HG03354 (cell line): Measurements from ENCODE around the gene VPS9D1.
"Not testable (repeated sequence)": the region's sequence is repeated elsewhere in the genome, so short reads cannot be mapped to it uniquely, and the experiment has no call there.

Source experiments
- ATAC-seq: cut with Tn5 transposase; IDR thresholded peaks from one replicate; pipeline ENCODE4 v1.9.1; 2021; ENCODE audit warnings: mild to moderate bottlenecking; ENCODE audit not compliant: unreplicated experiment, poor library complexity, severe bottlenecking

Gene VPS9D1

DNA sequence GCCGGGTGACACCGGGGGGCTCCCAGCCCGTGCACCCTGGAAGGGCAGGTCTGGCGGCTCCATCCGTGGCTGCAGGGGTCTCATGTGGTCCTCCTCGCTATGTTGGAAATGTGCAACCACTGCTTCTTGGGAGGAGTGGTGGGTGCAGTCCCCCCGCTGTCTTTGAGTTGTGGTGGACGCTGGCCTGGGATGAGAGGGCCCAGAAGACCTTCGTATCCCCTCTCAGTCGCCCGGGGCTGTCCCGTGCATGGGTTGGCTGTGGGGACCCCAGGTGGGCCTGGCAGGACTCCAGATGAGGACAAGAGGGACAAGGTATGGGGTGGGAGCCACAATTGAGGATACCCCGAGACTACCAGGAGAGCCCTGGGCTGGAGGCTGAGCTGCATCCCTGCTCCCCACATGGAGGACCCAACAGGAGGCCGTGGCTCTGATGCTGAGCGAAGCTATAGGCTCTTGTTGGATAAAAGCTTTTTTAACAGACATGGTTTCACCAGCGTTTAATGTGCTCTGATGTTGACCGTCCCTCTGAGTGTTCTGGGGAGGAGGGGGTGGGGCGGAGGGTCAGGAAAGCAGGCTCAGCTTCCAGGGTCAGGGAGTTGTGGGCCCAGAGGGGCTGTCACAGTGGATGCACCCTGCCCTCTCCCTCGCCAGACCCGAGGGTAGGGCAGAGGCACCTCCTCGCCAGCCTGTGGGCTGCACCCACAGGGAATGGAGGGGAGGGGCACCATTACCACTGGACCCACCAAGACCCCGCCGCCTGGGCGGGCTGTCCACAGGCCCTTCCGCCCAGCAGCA is 24.6 kb downstream of the VPS9D1 start:
- ATAC-seq, result no peak

DNA sequence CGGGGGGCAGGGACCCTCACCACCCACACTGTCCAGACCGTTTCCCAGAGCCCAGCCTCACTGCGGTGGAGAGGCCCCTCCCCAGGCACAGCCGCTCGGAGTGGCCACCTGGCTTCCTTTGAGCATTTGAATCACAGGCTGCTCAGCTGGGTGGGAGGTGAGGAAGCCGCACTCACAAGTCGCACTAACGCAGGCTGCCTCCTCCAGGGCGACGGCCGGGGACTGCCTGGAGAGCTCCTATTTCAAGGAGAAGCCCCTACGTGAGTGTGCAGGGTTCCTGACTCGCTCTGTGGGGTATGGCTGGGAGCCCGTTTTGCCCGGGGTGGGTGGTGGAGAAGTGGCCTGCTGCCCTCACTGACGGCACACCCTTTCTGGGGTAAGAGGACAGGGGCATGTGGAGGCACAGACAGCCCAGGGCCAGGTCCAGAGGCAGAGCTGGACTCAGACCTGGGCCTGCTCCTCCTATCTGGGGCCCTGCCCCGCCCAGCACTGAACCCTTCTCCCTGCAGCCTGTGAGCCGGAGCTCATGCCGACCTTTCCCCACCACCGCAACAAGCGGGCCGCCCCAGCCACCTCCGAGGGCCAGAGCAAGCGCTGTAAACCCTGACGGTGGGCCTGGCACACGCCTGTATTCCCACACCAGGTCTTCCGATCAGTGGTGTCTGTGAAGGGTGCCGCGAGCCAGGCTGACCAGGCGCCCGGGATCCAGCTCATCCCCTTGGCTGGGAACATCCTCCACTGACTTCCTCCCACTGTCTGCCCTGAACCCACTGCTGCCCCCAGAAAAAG is 25.4 kb downstream of the VPS9D1 start:
- ATAC-seq, result no peak

DNA sequence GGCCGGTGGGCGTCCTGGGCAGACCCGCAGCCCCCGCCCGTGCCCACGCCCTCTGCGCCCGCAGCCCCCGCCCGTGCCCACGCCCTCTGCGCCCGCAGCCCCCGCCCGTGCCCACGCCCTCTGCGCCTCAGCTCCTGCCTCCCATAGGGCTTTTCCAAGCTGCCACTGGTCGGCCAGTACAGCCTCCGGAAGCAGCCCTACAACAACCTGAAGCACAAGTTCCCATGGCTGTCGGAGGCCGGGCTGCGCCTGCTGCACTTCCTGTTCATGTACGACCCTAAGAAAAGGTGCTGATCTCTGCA is 26.0 kb downstream of the VPS9D1 start:
- not testable (repeated sequence) for ATAC-seq

DNA sequence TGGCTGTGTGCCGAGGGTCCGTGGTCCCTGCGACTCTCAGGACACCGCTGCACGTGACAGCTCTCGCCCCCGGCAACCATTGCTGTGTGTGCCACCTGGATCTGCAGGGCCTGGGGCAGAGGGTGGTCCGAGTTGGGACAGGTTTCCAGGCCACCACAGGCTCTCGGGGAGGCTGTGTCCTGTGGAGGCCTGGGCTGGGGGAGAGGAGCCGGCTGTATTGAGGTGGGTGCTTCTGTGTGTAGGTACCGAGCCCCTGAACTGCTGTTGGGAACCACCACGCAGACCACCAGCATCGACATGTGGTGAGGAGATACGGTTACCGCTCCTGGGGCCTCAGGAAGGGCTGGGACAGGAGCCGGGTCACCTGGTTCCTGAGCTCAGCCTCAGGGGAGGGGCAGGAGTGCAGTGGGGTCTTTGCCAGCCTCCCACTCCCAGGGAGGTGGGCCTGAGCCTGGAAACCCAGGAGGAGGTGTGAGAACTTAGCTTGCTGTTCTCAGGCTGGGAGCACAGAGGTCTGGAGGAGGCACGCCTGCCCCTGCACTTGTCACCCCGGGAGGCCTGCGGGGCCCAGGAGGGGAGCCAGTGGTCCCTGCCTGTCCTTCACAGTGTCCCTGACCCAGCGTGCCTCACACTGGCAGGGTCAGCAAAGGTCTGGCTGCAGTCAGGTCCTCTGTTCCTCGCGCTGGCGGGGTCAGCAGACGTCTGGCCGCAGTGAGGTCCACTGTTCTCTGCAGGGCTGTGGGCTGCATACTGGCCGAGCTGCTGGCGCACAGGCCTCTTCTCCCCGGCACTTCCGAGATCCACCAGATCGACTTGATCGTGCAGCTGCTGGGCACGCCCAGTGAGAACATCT is 26.5 kb downstream of the VPS9D1 start:
- ATAC-seq, result no peak

DNA sequence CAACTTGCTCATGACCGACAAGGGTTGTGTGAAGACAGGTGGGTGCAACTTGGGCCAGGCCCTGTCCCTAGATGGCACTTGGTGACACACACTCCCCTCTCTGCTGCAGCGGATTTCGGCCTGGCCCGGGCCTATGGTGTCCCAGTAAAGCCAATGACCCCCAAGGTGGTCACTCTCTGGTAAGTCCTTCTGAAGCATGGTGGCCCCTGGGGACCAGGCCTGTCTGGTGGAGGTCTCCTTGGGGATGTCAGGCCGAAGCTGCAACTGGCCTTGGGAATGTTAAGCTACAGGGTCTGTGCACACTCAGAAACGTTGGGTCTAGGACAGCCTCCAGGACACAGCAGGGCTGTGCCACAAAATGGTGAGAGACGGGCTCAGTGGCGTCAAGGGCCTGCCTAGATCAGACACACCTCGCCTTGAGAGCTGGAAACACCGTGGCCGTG is 27.4 kb downstream of the VPS9D1 start:
- ATAC-seq, result no peak

DNA sequence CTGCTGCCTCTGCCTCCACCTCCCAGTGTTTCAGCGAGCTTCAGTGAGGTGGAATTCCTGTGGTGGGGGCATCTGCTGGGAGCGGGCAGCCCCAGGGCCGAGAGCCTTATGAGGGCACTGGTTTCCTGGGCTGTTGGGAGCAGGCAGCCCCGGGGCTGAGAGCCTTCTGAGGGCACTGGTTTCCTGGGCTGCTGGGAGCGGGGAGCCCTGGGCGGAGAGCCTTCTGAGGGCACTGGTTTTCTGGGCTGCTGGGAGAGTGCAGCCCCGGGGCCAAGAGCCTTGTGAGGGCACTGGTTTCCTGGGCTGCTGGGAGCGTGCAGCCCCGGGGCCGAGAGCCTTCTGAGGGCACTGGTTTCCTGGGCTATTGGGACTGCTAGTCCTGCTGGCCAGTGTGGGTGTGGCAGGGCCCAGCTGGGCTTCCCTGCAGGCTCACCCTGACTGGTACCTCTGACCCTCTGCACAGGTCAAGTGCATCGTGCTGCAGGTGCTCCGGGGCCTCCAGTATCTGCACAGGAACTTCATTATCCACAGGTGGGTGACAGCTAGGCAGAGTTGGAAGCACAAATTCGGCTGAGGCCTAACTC is 28.6 kb downstream of the VPS9D1 start:
- no peak for ATAC-seq

DNA sequence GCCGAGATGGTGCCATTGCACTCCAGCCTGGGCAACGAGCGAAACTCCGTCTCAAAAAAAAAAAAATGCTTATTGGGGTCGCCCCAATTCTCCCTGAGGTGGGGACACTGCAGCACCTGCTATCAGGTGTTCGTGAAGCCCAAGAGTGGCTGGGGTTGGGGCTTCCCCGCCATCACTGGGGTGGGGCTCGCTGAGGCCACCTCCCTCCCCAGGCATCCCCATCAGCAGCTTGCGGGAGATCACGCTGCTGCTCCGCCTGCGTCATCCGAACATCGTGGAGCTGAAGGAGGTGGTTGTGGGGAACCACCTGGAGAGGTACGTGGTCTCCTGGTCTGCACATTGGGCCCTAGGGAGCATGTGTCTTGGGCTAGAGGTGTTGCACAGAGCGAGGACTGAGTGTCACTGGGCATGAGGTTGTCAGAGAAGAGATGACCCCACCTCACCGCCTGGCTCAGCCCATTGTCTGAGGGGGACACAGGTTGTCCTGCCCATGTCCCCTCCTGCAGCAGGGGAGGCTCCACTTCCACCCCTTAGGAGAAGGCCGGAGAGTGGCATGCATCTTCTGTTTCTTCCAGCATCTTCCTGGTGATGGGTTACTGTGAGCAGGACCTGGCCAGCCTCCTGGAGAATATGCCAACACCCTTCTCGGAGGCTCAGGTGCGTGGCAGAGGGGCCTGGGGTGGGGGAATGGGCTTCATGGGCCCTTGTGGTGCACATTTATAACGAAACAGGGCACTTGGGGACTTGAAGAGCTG is 29.3 kb downstream of the VPS9D1 start:
- no peak for ATAC-seq

DNA sequence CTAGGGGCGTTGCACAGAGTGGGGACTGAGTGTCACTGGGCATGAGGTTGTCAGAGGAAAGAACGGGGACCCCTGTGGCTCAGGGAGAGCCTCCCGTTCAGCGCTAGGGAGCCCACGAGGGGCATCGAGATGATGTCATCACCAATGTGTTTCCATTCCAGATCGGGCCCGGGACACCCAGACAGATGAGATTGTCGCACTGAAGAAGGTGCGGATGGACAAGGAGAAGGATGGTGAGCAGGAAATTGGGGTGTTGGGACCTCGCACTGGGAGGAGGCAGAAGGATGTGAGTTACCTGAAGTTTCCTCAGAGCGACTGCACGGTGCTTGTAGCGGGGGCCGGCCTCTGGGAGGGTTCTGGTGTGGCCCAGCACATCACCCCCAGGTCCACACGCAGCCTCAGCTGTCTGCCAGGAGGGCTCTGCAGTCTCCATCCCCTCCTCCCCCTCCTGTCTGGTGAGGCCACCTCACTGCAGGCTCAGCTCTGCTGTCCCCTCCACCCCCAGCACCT is 30.3 kb downstream of the VPS9D1 start:
- ATAC-seq, result no peak

DNA sequence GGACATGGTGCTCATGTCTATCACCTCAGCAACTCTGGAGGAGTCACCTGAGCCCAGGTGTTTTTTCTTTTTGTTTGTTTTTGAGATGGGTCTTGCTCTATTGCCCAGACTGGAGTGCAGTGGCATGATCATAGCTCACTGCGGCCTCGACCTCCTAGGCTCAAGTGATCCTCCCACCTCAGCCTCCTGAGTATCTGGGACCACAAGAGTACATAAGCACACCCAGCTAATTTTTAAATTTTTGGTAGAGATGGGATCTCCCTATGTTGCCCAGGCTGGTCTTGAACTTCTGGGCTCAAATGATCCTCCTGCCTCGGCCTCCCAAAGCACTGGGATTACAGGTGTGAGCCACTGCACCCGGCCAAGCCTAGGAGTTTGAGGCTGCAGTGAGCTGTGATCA is 31.1 kb downstream of the VPS9D1 start:
- ATAC-seq, result not testable (repeated sequence)

DNA sequence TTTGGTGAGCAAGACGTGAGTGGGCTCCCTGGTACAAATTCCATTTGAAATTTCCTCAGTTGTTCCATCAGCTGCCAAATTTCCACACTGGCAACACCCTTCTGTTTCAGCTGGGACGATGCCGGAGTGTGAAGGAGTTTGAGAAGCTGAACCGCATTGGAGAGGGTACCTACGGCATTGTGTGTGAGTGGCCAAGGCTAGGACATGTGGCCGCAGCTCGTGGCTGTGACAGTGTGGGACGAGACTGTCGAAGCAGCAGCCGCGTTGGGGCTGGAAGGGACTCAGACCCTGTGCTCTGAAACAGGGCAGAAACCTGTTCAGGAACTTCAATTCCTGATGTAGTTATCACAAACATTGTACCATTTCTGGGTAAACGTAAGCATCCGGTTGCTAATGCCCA is 31.6 kb downstream of the VPS9D1 start:
- ATAC-seq, result no peak

DNA sequence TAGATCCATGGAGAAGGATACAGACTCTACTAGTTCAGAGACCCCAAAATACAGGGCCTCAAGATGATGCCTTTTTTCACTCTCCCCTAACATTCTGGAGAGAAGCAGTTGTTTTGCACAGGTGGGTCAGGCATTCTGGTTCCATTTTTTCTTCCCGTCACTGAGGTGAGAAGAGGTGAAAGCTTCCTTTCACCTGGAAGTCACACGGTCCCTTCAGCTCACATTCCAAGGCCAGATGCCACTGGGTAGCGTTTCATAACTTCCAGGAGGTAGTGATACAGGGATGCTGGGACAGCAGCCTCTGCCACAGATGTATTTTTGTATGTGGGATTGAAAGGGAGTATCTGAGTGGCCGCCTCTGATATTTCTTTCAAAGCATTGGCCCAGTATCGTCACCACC is 32.3 kb downstream of the VPS9D1 start:
- ATAC-seq, result no peak

DNA sequence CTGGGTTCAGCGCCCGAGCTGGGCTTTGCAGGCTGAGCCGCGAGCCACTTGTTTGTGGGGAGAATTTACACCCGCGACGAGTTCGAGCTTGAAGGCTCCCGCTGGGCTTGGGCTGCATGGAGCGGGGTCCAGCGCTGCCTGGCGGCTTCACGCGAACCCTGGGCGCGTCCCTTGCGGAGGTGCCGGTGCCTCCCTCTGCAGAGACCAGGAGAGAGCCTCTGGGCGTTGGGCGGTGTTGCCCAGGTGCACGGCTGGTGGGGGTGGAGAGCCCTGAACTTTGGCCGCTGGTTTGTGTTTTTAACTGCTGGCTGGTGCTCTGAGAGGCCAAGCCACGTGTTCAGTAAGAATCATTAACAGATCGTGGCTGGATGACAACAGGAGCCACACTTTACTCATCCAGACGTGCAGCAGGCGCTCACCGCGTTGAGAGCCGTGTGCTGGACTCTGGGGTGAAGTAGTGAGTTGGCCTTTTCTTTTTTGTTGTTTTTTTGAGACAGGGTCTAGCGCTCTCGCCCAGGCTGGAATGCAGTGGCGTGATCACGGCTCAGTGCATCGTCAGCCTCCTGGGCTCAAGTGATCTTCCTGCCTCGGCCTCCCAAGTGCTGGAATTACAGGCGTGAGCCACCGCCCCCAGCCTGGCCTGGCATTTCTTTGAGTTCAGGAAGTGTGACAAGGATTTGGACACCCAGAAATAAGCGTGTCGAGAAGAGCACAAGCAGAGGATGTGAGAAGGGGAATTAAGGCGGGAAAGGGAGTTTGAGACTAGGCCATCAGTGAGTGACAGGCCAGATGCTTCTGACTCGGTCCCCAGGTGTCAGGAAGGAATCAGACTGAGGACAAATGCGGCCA is 33.4 kb downstream of the VPS9D1 start:
- ATAC-seq, result peak; percentile 56

DNA sequence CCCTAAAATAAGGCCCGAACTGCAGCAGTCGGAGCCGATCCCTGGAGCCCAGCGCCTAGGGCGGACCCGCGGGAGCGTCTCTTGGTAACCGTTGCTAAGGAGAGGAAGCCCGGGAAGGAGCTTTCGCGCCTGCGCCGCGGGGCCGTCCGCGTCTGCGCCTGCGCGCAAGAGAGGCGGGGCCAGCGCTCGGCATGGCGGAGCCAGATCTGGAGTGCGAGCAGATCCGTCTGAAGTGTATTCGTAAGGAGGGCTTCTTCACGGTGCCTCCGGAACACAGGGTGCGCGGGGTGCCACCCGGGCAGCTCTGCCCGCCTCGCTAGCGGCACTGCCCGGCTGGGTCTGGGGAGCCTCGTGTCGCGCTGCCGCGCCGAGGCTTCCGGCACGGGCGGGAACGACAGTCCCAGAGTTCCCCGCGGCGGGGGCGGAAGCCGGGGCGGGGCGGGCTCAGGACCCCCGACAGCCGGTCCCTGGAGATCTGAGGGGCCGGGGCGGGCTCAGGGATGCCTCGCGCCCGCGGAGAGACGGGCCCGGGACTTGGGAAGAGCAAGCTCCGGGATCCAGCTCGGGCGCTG is 34.1 kb downstream of the VPS9D1 start, which contains the start of gene CDK10:
Gene CDK10 (plus strand): TSS at position 170 of the 572 bp plus-strand sequence. CDS start 22 bp downstream, at position 192.
- peak; percentile 82 for ATAC-seq

DNA sequence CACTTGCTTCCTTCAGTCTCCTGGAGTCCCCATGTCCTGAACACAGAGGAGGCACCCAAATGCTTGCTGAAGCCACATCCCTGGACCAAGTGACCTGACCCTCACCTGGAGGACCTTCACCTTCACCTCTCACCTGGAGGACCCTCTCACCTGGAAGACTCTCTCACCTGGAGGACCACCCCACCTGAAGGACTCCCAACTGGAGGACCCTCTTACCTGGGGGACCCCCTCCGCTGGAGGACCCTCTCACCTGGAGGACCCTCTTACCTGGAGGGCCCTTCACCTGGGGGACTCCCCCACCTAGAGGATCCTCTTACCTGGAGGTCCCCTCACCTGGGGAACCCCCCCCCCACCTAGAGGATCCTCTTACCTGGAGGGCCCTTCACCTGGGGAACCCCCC is 34.8 kb downstream of the VPS9D1 start:
- ATAC-seq, result no peak

DNA sequence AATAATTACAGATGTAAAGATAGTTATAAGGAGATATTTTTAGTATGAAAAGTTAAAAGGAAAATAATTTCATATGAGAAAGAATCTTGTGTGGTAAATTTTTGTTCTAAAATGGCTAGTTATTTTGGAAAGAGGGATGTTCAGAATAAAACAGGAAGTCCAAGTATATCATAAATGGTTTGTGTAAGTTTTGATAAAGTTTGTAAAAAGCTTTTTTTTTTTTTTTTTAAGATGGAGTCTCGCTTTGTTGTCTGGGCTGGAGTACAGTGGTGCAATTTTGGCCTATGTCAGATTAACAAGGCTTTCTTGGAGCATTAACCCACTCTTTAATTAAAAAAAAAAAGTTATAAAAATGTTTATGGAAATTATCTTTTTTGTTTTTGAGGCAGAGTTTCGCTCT is 42.4 kb downstream of the VPS9D1 start:
- no peak for ATAC-seq

DNA sequence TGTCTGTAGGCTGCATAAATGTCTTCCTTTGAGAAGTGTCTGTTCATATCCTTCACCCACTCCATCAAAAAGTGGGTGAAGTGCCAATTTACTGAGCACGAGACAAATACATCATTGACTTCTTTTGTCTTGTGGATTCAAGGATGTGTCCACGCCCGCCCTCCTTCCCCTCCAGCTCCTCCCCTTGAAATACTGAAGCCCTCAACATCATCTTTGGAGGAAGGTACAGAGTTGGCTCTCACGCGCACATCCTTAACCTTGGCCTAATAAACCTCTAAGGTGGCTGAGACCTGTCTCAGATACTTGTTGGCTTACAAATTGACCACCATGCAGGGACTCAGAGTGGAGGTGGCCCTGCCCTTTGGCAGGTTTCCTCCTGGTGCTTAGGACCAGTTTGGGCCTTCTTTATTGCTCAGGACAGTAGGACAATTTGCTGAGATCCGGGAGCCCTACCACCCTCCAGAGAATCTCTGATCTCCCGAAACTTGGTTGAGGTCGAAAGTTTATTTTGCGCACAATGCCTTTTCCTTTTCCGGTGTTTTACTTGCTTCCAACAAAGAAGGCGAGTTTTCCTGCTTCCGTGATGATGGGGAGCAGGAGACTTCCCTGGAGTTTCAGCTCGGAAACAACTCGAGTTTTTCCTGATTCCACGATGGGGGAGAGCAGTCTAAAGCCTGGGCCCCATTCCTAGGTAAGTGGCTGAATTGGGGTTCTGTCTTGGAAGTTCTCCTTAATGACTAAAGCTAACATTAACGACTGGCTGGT is 48.3 kb downstream of the VPS9D1 start:
- no peak for ATAC-seq

DNA sequence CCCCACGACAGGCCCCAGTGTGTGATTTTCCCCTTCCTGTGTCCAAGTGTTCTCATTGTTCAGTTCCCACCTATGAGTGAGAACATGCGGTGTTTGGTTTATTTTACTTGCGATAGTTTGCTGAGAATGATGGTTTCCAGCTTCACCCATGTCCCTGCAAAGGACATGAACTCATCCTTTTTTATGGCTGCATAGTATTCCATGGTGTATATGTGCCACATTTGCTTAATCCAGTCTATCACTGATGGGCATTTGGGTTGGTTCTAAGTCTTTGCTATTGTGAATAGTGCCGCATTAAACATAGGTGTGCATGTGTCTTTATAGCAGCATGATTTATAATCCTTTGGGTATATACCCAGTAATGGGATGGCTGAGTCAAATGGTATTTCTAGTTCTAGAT is 49.1 kb downstream of the VPS9D1 start:
- ATAC-seq, result not testable (repeated sequence)
